ENCODE data around the gene TMEM201. TPM values are rescaled to one million over a fixed set of nuclear protein-coding genes. Genes with fewer than 3 reads are reported as not detected.

The TMEM201 gene
- total RNA-seq, 2 donors from 2014 or later = 6.1 to 6.9 TPM

- no peak for DNase-seq (ENCODE audit: low spot score)
- intact Hi-C loops (cut with DNase I) = no loop called here
Observed at GRCh38 chr1:9596415-9597123, 7.9 kb downstream of the TMEM201 start.

GRCh38 chr1:9597361-9598315 lies 8.9 kb downstream of the TMEM201 start:
- intact Hi-C loops (cut with DNase I) = no loop called here
- DNase-seq (ENCODE audit: low spot score) = no peak

- no peak for DNase-seq (ENCODE audit: low spot score)
- intact Hi-C loops (cut with DNase I) = no loop called here
Observed at GRCh38 chr1:9598316-9598700, 9.6 kb downstream of the TMEM201 start.

DNA sequence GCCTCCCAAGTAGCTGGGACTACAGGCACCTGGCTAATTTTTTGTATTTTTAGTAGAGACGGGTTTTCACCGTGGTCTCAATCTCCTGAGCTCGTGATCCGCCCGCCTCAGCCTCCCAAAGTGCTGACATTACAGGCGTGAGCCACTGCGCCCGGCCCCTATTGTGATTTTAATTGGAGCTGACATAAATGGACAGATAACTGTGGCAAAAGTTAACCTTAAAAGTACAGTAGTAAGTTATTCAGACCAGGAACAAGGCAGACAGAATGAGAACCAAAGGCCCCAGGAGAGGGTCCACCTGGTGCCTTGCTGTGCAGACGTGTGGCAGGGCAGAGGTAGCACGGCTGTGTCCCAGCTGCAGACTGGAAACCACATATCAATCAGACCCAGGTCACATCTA lies 11.0 kb downstream of the TMEM201 start:
- no peak for DNase-seq (ENCODE audit: low spot score)
- intact Hi-C loops (cut with DNase I) = no loop called here

- intact Hi-C loops (cut with DNase I) = no loop called here
- DNase-seq (ENCODE audit: low spot score) = no peak
Observed at GRCh38 chr1:9600861-9601834, 12.4 kb downstream of the TMEM201 start.

- no peak for DNase-seq (ENCODE audit: low spot score)
- intact Hi-C loops (cut with DNase I) = no loop called here
Observed at GRCh38 chr1:9601942-9602793, 13.5 kb downstream of the TMEM201 start.

DNA sequence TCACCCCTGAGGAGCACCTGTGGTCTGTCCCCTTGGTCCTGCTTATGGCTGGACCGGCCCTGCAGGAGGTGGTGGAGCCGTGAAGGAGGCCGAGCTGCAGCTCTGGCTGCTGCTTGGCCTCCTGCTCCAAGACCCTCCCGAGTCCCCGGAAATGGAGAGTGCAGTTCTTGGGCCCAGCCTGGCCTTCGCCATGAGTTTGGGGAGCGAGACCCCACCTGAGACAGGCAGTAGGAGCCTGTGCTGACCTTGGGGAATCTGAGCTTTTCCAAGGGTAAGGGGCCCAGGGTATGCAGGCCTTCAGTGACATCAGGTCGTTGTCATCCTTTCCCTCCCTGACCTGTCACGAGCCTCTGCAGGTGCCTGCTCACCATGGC lies 14.1 kb downstream of the TMEM201 start:
- no peak for DNase-seq (ENCODE audit: low spot score)
- intact Hi-C loops (cut with DNase I) = no loop called here

DNA sequence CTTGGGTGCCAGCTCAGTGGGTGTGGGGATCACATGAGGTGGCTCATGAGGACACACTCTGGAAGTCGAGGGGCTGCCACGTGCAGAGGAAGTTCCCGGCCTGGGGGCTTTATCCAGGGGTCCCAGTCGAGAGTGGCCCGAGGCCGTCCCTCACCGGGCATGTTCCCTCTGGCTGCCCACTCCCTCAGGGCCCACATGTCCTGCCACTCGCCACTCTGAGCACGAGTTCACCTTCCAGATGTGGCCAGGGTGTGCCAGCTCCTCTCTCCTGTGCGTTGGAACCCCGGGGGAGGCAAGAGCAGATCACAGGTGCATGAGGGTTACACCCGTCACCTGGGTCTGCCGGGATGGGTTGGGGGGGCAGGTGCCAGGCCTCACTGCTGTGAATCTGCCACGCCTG lies 14.6 kb downstream of the TMEM201 start:
- intact Hi-C loops (cut with DNase I) = no loop called here
- no peak for DNase-seq (ENCODE audit: low spot score)

DNA sequence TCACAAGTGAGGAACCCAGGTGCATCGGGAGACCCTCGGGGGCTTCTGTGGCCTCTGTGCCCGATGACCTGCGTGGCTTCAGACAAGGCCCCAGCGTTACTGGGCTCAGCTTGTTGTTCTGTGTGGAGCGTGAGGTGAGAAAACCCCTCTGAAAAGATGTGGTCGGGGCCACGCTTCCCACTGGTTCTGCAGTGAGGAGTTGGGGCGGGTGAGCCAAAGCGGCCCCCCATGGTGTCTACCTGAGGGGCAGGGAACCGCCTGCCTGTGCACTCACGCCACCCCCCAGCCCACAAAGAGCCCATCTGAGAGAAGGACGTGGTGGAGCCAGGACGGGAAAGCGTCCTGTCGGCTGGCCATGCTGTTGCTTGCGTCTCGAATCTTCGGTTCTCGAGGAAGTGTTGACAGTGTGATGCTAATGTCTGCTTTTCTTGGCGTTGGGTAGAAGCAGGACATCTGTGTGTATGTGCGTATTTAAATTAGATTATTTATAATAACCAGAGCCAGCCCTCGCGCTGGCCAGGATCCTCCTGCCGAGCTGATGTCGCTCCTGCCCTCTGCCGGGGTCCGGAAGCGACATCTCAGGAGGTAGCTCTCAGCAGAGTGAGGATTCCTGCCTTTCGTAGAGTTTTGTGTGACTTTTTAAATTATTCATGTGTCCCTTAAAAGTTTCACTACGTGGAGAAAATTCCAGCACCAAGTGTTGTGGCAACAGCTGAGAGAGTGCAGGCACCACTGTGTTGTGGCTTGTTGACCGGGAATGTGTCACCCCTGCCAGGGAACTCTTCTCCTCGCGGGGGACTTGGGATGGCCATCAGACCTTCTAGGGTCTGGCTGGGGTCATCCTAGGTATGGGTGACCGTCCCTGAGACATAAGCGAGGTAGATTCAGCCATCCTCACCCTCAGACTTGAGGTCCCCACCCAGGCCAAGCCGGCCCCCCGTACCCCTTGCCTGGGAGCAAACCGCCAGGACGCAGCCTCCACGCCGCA lies 15.3 kb downstream of the TMEM201 start:
- intact Hi-C loops (cut with DNase I) = no loop called here
- DNase-seq (ENCODE audit: low spot score) = no peak

GRCh38 chr1:9604836-9605235 lies 16.1 kb downstream of the TMEM201 start:
- DNase-seq (ENCODE audit: low spot score) = no peak
- intact Hi-C loops (cut with DNase I) = no loop called here

GRCh38 chr1:9605946-9606455 lies 17.3 kb downstream of the TMEM201 start:
- intact Hi-C loops (cut with DNase I) = no loop called here
- DNase-seq (ENCODE audit: low spot score) = no peak

GRCh38 chr1:9606458-9606857 lies 17.7 kb downstream of the TMEM201 start:
- DNase-seq (ENCODE audit: low spot score) = no peak

GRCh38 chr1:9606948-9607347 lies 18.2 kb downstream of the TMEM201 start:
- DNase-seq (ENCODE audit: low spot score) = no peak
- intact Hi-C loops (cut with DNase I) = no loop called here

More at GRCh38 chr1:9606458-9606857, 17.7 kb downstream of the TMEM201 start:
- intact Hi-C loops (cut with DNase I) = no loop called here

- no peak for DNase-seq (ENCODE audit: low spot score)
- intact Hi-C loops (cut with DNase I) = no loop called here
Observed at GRCh38 chr1:9607352-9607751, 18.6 kb downstream of the TMEM201 start.

DNA sequence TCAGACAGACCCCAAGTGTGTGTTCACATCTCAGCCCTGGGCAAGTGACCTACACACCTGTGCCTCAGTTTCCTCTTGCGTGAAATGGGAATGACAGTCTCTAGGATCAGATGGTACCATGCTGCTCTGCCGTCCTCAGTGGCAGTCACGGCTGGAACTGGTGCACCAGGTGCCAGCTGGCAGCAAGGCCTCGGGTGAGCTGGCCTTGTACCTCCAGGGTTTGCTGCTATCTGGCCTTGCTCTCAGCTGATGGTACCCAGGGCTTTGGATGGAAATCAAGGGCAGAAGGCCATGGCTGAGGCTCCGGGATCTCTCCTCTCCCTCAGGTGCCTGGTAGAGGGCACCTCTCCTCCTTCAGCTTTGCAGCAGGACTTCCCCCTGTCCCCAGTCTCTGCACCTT lies 21.3 kb downstream of the TMEM201 start:
- intact Hi-C loops (cut with DNase I) = no loop called here
- no peak for DNase-seq (ENCODE audit: low spot score)

DNA sequence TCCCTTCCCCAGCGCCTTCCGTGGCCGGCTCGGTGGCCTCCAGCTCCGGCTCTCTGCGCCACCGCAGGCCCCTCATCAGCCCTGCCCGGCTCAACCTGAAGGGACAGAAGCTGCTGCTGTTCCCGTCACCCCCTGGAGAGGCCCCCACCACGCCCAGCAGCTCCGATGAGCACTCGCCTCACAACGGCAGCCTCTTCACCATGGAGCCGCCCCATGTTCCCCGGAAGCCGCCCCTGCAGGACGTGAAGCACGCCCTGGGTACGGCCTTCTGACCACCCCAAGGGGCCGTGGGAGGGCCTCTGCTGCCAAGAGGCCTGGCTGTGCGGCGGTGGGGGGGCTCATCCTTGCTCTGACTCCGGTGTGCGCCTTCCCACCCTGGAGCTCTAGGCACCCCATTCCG lies 21.8 kb downstream of the TMEM201 start:
- intact Hi-C loops (cut with DNase I) = no loop called here
- DNase-seq (ENCODE audit: low spot score) = no peak

- no peak for DNase-seq (ENCODE audit: low spot score)
- intact Hi-C loops (cut with DNase I) = no loop called here
Observed at GRCh38 chr1:9611716-9612115, 23.0 kb downstream of the TMEM201 start.

Measured in posterior vena cava (tissue), 2 donors.